Measurements from ENCODE around the gene ZDHHC8.

The ZDHHC8 gene

GRCh38 chr22:20091690-20092476 is 39.7 kb upstream of the ZDHHC8 start:
- no peak overlapping the region for H3K4me3 ChIP-seq (replicated peaks; ENCODE audit: insufficient read depth, low read length)
- TF ChIP-seq GABPA (IDR thresholded peaks at IDR 0.05; ENCODE audit: low read depth) (no peak), SPI1 (IDR thresholded peaks at IDR 0.05; ENCODE audit: borderline replicate concordance, low read depth) (no peak), REST (IDR thresholded peaks at IDR 0.05; ENCODE audit: insufficient replicate concordance, low read depth) (no peak), CTCF (IDR thresholded peaks at IDR 0.05; ENCODE audit: insufficient read depth, low read length) (no peak), POLR2AphosphoS5 (IDR thresholded peaks at IDR 0.05; ENCODE audit: low read depth) (no peak)
- no peak overlapping the region for H3K27ac ChIP-seq (replicated peaks)
- DNase-seq (ENCODE audit: low read depth in 1 of 2, low spot score in 1 of 2): no peak
- no peaks in the 10 kb centered on the region for H3K27me3 ChIP-seq (ENCODE audit: insufficient read depth, poor library complexity, severe bottlenecking)

- no peak for DNase-seq (ENCODE audit: low read depth in 1 of 2, low spot score in 1 of 2)
- no peak overlapping the region for H3K27ac ChIP-seq (replicated peaks)
Measured at GRCh38 chr22:20092477-20092854, 39.1 kb upstream of the ZDHHC8 start.

More at GRCh38 chr22:20092477-20092854, 39.1 kb upstream of the ZDHHC8 start:
- TF ChIP-seq POLR2AphosphoS5 (IDR thresholded peaks at IDR 0.05; ENCODE audit: low read depth): no peak
- no peak for TF ChIP-seq GABPA (IDR thresholded peaks at IDR 0.05; ENCODE audit: low read depth)
- no peak for TF ChIP-seq SPI1 (IDR thresholded peaks at IDR 0.05; ENCODE audit: borderline replicate concordance, low read depth)
- no peak for TF ChIP-seq REST (IDR thresholded peaks at IDR 0.05; ENCODE audit: insufficient replicate concordance, low read depth)
- TF ChIP-seq CTCF (IDR thresholded peaks at IDR 0.05; ENCODE audit: insufficient read depth, low read length): no peak
- no peaks in the 10 kb centered on the region for H3K27me3 ChIP-seq (ENCODE audit: insufficient read depth, poor library complexity, severe bottlenecking)
- H3K4me3 ChIP-seq (replicated peaks; ENCODE audit: insufficient read depth, low read length): no peak overlapping the region

Data from HL-60 (cell line).